PC-9 (cell line): ENCODE results near the gene INHA. TPM values are rescaled to one million over a fixed set of nuclear protein-coding genes. Genes with fewer than 3 reads are reported as not detected.

Experiments
- BruUV-seq: library from RNA; stranded (reverse); fragments of 400-500 nt; replicated peaks from 2 replicates; lab custom pipeline; 2021; lab: Mats Ljungman, UMichigan
- CTCF ChIA-PET: fragments of 300-600 bp; sonication (Branson Sonifier 250); formaldehyde crosslinking; loops from one replicate; lab custom pipeline; 2022; ENCODE audit warnings: antibody characterized with exemption; lab: Charles Lee
- POLR2A ChIA-PET: fragments of 300-600 bp; sonication (Branson Sonifier 250); formaldehyde crosslinking; loops from one replicate; lab custom pipeline; 2022; ENCODE audit warnings: antibody characterized with exemption; ENCODE audit not compliant: unreplicated experiment; lab: Charles Lee
- DNase-seq, 2 experiments: peaks; one replicate each; pipeline versions ENCODE4 v3.0.0 to v3.0.0-alpha.2; 2015 to 2022; ENCODE audit warnings: mixed read lengths in 1 of 2
- H2AFZ ChIP-seq: fragments of 200-600 bp; sonication (generic); 2 replicates; pipeline ENCODE4 v1.8.1; 2017; ENCODE audit warnings: antibody characterized with exemption
- H3F3A ChIP-seq: fragments of 200-600 bp; sonication (generic); 2 replicates; pipeline ENCODE4 v1.8.1; 2017; ENCODE audit warnings: antibody characterized with exemption, mild to moderate bottlenecking, low read depth; ENCODE audit not compliant: insufficient read depth
- H3K27ac ChIP-seq: fragments of 200-600 bp; sonication (generic); 2 replicates; pipeline ENCODE4 v1.6.1; 2016; ENCODE audit warnings: mixed run types
- H3K27me3 ChIP-seq: fragments of 200-600 bp; sonication (generic); 2 replicates; pipeline ENCODE4 v1.6.1; 2016; ENCODE audit warnings: low read depth, mixed run types; ENCODE audit not compliant: insufficient read depth
- H3K36me3 ChIP-seq: fragments of 200-600 bp; sonication (generic); 2 replicates; pipeline ENCODE4 v1.6.1; 2016; ENCODE audit warnings: low read depth, mixed run types
- H3K4me1 ChIP-seq: fragments of 200-600 bp; sonication (generic); replicated peaks from 2 replicates; pipeline ENCODE4 v1.6.1; 2016; ENCODE audit warnings: mixed run types; ENCODE audit not compliant: insufficient read depth
- H3K4me2 ChIP-seq: fragments of 200-600 bp; sonication (generic); 2 replicates; pipeline ENCODE4 v1.6.1; 2017; ENCODE audit warnings: mixed run types
- H3K4me3 ChIP-seq: fragments of 200-600 bp; sonication (generic); 2 replicates; pipeline ENCODE4 v1.6.1; 2016; ENCODE audit warnings: mixed run types
- H3K79me2 ChIP-seq: fragments of 200-600 bp; sonication (generic); 2 replicates; pipeline ENCODE4 v1.6.1; 2017; ENCODE audit warnings: low read depth, mixed run types
- H3K9me2 ChIP-seq: fragments of 200-600 bp; sonication (generic); 2 replicates; pipeline ENCODE4 v1.8.1; 2017; ENCODE audit warnings: mild to moderate bottlenecking; ENCODE audit not compliant: insufficient read depth
- H3K9me3 ChIP-seq: fragments of 200-600 bp; sonication (generic); 2 replicates; pipeline ENCODE4 v1.8.1; 2016; ENCODE audit warnings: low read depth; ENCODE audit not compliant: insufficient read depth
- H4K20me1 ChIP-seq: fragments of 200-600 bp; sonication (generic); 2 replicates; pipeline ENCODE4 v1.8.1; 2017; ENCODE audit not compliant: insufficient read depth
- CTCF ChIP-seq: fragments of 200-600 bp; sonication (generic); conservative IDR thresholded peaks from 2 replicates; pipeline ENCODE4 v1.6.1; 2017; ENCODE audit warnings: mixed run types, antibody characterized with exemption, mild to moderate bottlenecking, moderate library complexity
- EZH2 ChIP-seq: fragments of 200-600 bp; sonication (generic); IDR thresholded peaks from 2 replicates; pipeline ENCODE4 v1.8.0; 2017; ENCODE audit warnings: antibody characterized with exemption, low read depth
- intact Hi-C: fragments of 100-400 bp; cut with micrococcal nuclease; formaldehyde crosslinking; loops from one replicate; pipeline ENCODE4 v1.10.0; 2022; ENCODE audit not compliant: unreplicated experiment
- total RNA-seq: library from RNA; stranded (reverse); gene quantifications from 2 replicates; pipeline ENCODE4 v1.2.3, GENCODE V29; 2021

INHA gene
- total RNA-seq, 1 experiment from 2014 or later: 5.2 TPM

- intact Hi-C loops: no loop called here
- Histone ChIP-seq H3K79me2 (no peaks in the 10 kb centered on the region), H3K4me1 (peaks cover 5% of the 10 kb centered on the region; the same call in 1 of the 2 replicates), H3K27ac (no peak overlapping the region), H3K9me2 (no peaks in the 10 kb centered on the region), H4K20me1 (no peaks in the 10 kb centered on the region), H3K9me3 (no peaks in the 10 kb centered on the region), H2AFZ (no peak overlapping the region), H3K27me3 (peaks cover 36% of the 10 kb centered on the region), H3F3A (no peaks in the 10 kb centered on the region), H3K4me3 (no peak overlapping the region), H3K4me2 (no peak overlapping the region), H3K36me3 (no peaks in the 10 kb centered on the region)
- no peak for DNase-seq
- POLR2A ChIA-PET: interaction anchor here (0.6 kb wide), 2 partner anchors 85 to 139 kb away, joined by 3 to 5 read pairs; no protein-coding TSS in a partner anchor
- BruUV-seq: no TSS peak
- TF ChIP-seq CTCF (no peak), EZH2 (no peak)
- CTCF ChIA-PET: interaction anchor here (0.8 to 1.4 kb wide), 2 partner anchors 18 to 123 kb away, joined by 4 read pairs; no protein-coding TSS in a partner anchor
These were observed 44.6 kb upstream of the INHA start for GRCh38 chr2:219527472-219527871.

- no TSS peak for BruUV-seq
- DNase-seq: peak; percentile 54 to 84
- Histone ChIP-seq H3K4me3 (no peak overlapping the region), H3K4me1 (no peaks in the 10 kb centered on the region), H3K36me3 (no peaks in the 10 kb centered on the region), H3K4me2 (peak overlapping the region; percentile 52), H4K20me1 (no peaks in the 10 kb centered on the region), H3K27ac (no peak overlapping the region), H3K27me3 (peaks cover 33% of the 10 kb centered on the region), H2AFZ (no peak overlapping the region), H3K79me2 (no peaks in the 10 kb centered on the region), H3K9me2 (no peaks in the 10 kb centered on the region), H3F3A (no peaks in the 10 kb centered on the region; the same call in 1 of the 2 replicates), H3K9me3 (no peaks in the 10 kb centered on the region)
- ChIA-PET CTCF (interaction anchor here (0.6 to 3.2 kb wide), 16 partner anchors 31 to 411 kb away, joined by 3 to 19 read pairs (median 6); partner anchors contain the start of genes DNPEP, GMPPA and NHEJ1), POLR2A (interaction anchor here (0.7 to 1.0 kb wide), 2 partner anchors 127 to 142 kb away, joined by 3 to 10 read pairs; no protein-coding TSS in a partner anchor)
- peak; percentile 95 for TF ChIP-seq CTCF
- TF ChIP-seq EZH2: no peak
- intact Hi-C loops: loop anchor here (1.0 to 5.0 kb wide), 7 partner anchors 54 to 518 kb away; partner anchors contain the start of gene NHEJ1
These were observed 41.8 kb upstream of the INHA start for GRCh38 chr2:219530048-219530963.

- peaks cover 33% of the 10 kb centered on the region for H3K27me3 ChIP-seq
- H3K79me2 ChIP-seq: no peaks in the 10 kb centered on the region
- H3K4me1 ChIP-seq: no peaks in the 10 kb centered on the region
- no peaks in the 10 kb centered on the region for H3K36me3 ChIP-seq
- no peak overlapping the region for H2AFZ ChIP-seq
- no peak for DNase-seq
- TF ChIP-seq CTCF (no peak), EZH2 (no peak)
- H3K27ac ChIP-seq: no peak overlapping the region
- POLR2A ChIA-PET: no interaction called here
- no peaks in the 10 kb centered on the region for H4K20me1 ChIP-seq
- intact Hi-C loops: loop anchor here (2.0 to 5.0 kb wide), 3 partner anchors 235 to 520 kb away; no protein-coding TSS in a partner anchor
- H3K4me3 ChIP-seq: no peak overlapping the region
- no peak overlapping the region for H3K4me2 ChIP-seq
- no TSS peak for BruUV-seq
- no peaks in the 10 kb centered on the region; the same call in 1 of the 2 replicates for H3F3A ChIP-seq
- H3K9me2 ChIP-seq: no peaks in the 10 kb centered on the region
- no peaks in the 10 kb centered on the region for H3K9me3 ChIP-seq
- CTCF ChIA-PET: interaction anchor here (0.5 to 3.2 kb wide), 3 partner anchors 10 to 129 kb away, joined by 7 to 19 read pairs (median 9); partner anchors contain the start of gene GMPPA
These were observed 40.3 kb upstream of the INHA start for GRCh38 chr2:219531639-219532377.
